NCI-H128 (cell line): Measurements from ENCODE around the gene TMEM225.
"Not testable (repeated sequence)": the region's sequence is repeated elsewhere in the genome, so short reads cannot be mapped to it uniquely, and the experiment has no call there.

Experiments
- DNase-seq: peaks from one replicate; lab custom pipeline; 2025; ENCODE audit not compliant: unreplicated experiment; lab: John Stamatoyannopoulos, UW

The TMEM225 gene, protein sequence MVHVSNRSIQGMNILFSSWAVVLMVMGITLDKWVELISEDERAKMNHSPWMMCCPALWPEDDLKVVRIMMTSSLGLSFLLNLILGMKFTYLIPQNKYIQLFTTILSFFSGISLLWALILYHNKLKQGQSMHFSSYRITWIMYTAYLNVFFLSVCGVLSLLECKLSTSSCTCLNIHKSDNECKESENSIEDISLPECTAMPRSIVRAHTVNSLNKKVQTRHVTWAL

DNA sequence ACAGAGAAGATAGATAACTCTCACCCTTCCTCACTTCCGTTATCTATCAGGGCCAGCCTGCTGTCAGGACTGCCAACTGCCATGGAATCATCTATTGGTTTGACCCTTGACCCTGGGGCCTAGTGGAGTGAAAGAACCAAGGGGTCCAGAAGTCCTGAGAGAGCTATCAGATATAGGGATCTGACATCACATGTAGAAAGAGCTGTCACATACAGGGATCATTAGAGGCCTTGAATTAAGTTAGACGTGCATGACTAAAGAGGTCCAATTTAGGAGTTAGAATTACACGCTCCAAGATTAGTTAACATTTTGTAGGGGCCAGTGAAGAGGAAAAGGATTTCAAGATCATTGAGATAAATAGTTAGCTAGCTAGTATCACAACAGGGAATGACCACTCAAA lies at the start of gene TMEM225:
TMEM225 (minus strand) TSS at position 101 of the 400 bp plus-strand sequence. CDS start 245 bp downstream, outside the sequence.
- no peak for DNase-seq

DNA sequence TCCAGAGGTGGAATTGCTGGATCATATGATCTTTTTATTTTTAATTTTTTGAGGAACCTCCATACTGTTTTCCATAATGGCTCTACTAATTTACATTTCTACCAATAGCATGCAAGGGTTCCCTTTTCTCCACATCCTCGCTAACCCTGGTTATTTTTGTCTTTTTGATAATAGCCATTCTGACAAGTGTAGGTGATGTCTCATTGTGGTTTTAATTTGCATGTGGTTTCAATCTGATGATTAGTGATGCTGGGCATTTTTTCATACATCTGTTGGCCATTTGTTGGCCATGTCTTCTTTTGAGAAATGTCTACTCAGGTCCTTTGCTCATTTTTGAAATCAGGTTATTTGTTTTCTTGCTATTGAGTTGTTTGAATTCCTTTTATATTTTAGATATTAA lies 38.6 kb upstream of the TMEM225 start:
- DNase-seq = no peak

DNA sequence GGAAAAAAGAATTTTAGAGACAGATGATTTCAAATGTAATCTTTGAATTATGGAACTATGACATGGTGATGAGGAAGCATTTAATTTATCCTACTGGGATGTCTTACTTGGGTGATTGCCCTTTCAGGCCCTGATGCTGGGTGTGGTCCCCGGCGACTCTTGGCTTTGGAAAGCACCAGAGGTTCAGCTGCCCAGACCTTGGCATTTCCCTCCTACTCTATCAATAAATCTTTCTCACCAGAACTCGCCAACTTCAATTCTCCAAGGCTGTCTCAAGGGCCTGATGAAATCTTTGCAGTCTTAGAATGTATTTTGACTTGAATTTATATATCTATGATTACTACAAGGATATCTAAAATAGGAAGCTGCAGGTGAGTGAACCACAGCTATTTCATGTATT lies 35.5 kb upstream of the TMEM225 start:
- DNase-seq = no peak

DNA sequence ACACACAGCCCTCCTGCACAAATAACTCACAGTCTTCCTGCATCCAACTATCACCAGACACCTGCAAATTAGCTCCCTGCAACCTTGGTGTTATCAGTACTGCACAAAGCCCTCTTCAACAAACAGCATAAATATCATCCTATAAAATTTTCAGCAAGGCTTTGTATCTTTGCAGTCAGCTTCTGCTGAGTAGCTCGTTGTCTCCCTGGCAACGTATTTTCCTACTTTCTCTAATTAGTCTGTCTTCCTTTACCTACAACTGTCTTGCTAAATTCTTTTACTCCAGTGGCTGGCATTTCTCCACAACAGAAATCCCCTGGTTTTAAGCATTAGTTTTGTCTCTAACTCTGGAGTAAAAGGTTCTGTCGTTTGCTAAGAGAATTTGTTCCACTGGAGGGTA lies 20.4 kb upstream of the TMEM225 start:
- no peak for DNase-seq

DNA sequence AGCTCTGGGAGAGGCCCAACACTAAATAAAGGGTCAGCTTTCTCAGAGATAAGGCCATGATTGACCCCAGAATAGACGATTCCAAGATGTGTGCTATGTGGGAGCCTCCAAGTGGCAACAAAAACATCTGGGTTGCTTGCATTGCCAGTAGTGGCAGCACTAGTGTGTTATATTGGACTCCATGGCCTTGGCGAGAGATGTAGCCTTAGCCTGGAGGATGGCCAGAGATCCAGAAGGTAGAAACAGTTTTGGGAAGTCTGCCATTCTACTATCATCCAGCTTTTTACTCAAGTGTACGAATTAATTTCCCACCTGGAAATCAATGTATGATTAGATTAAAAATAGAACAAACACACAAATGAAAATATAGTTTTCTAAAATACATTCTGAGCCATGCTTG lies 19.5 kb upstream of the TMEM225 start:
- no peak for DNase-seq

DNA sequence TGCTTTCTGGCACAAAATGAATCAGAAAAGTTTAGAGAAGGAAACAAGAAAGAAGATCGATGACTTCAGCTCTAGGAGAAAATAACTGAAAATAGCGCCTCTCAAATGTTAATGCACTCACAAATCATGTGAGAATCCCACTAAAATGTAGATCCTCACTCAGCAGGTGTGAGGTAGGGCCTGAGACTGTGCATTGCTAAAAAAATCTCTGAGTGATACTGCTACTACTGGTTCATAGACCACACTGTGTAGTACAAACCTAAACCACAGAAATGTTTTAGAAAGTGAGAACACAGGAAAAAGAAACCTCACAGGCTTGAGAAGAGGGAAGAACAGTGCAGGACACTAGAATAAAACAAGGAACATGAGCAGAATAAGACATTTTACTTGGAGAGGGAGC lies 18.5 kb upstream of the TMEM225 start:
- no peak for DNase-seq

DNA sequence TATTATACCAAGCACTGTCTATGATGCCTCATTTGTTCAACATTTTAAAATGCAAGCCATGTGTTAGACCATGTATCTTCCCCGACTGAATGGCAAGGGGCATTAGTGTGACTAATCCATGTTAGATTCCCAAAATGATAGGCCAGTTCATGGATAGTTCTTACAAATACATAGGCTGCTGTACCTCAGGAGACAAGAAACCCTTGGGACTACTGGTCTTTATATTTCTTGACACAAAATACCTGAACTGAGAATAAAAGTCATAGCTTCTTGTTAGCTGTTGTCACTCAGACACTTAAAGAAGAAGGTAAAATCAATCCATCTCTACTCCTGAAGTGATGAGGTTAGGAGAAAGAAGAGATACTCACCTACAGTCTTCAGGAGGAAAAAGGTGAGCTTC lies 16.4 kb upstream of the TMEM225 start, which contains the start of gene OR8D4:
OR8D4 (plus strand) TSS at position 301 of the 400 bp plus-strand sequence. CDS start 4,265 bp downstream, outside the sequence.
- DNase-seq = no peak

DNA sequence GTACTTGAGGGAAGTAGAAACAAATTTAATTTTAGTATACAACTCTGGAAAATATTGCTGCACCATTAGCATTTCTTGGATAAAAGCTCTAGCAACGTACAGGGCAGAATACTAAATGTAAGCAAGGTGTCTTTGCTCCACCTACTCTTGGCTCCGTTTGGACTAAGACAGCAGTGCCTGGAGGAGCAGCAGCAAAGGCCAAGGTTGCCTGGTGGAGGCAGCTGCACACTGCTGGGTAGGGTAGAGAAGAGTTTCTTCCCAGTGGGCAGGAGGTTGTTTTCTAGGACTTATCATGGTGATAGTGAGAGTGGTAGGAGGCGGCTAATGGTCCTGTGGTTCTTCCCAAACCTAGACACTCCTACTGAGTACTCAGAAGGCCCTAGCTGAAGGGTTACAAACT lies 14.3 kb upstream of the TMEM225 start:
- no peak for DNase-seq

DNA sequence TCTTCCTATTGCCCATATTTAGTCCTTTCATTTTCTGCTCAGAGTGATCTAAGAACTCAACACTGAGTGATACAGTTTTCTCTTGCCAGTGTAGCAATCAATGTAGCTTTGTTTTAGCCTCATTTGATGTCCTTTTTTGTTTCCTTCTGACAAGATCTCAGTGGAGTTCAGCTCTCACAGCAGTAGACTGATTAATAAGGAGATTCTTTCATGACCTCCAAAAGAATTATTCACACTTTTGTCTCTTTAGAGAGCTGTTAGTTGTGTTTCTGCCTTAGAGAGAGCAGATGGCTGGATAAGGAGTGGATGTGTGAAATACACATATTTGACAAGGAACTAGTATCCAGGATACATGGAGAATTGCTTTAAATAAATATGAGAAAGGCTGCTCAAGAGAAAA lies 6.6 kb upstream of the TMEM225 start:
- no peak for DNase-seq

DNA sequence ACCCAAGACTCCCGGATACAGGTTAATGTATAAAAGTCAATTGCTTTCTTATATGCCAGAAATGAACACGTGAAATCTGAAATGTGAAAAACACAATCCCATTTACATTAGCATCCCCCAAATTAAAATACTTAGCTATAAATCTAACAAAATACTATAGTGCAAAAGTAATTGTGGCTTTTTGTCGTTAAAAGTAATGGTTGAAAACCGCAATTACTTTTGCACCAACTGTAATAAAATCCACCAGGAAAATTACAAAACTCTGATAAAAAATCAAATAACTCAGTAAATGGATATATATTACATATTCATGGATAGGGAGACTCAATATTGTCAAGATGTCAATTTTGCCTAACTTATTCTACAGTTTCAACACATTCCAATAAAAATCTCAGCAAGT lies 4.6 kb downstream of the TMEM225 start:
- no peak for DNase-seq

DNA sequence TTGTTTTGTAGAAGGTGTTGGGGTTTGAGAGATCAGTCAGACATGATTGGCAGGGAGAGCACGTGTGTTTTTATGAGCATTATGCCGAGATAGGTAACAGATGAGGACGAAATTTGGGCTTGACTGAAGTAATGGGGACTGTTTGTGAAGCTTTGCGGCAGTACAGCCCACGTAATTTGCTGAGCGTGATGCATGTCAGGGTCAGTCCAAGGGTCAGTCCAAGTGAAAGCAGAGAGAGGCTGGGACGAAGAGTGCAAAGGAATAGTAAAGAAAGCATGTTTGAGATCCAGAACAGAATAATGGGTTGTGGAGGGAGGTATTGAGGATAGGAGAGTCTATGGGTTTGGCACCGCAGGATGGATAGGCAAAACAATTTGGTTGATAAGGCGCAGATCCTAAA lies 17.7 kb downstream of the TMEM225 start:
- DNase-seq = not testable (repeated sequence)

DNA sequence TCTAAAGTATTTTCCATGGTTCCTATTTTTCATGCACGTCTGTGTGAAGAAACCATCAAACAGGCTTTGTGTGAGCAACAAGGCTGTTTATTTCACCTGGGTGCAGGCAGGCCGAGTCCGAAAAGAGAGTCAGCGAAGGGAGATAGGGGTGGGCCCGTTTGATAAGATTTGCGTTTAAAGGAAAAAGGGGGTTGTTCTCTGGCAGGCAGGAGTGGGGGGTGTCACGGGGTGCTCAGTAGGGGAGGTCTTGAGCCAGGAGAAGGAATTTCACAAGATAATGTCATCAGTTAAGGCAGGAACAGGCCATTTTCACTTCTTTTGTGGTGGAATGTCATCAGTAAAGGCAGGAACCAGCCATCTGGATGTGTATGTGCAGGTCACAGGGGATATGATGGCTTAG lies 20.2 kb downstream of the TMEM225 start:
- DNase-seq = not testable (repeated sequence)

DNA sequence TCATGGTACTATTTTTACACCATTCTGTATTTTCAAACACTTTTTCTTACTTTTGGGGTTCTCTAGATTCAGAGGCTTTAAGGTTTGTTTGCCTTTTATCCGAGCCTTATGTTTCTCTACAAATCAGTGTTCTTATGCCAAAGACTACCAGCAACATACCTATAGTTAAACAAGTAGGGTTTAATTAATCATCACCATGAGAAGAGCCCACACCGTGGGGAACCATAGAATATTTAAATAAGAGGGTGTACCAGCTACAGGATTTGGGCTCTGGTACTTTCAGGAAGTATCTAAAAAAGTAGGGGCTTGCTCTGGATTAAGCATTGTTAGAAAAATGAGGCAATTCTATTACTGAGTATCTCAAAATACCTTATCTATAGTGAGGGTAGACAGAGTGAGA lies 25.7 kb downstream of the TMEM225 start:
- DNase-seq = no peak

DNA sequence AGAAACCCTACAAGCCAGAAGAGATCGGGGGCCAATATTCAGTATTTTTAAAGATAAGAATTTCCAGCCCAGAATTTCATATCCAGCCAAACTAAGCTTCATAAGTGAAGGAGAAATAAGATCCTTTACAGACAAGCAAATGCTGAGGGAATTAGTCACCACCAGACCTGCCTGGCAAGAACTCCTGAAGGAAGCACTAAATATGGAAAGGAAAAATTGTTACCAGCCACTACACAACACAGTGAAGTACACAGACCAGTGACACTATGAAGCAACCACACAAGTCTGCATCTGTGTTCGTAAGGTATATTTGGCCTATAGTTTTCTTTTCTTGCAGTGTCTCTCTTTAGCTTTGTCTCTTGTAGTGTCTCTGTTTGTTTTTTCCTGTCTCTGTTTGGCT lies 29.0 kb downstream of the TMEM225 start:
- no peak for DNase-seq

DNA sequence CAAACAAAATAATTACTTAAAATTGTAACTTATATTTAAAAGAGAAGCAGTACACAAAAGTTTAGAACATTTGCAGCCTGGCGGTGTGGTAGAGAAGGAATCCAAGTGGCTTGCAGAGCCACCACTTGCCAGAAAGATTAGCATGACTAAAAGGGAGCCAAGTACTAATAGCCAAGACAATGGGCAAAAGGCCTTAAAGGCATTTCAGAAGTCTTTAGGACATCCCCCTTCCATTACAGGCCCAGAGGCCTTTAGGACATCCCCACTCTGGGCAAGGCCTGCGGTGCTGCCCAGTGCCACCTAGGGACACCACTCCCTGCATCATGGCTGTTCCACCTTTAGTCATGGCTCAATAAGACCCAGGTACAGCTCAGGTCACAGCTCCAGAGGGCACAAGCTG lies 32.4 kb downstream of the TMEM225 start:
- DNase-seq = no peak

DNA sequence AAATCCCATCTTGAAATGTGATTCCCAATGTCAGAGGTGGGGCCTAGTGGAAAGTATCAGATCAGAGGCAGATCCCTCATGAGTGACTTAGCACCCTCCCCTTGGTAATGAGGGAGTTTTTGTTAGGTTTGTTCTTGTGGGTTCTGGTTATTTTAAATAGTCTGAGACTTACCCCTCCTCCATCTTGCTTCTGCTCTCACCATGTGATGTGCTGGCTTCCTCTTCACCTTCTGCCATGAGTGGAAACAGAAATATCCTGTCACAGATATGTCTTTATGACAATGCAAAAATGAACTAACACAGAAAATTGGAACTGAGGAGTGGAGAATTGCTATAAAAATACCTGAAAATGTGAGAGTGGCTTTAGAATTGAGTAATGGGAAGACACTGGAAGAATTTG lies 33.1 kb downstream of the TMEM225 start:
- no peak for DNase-seq

DNA sequence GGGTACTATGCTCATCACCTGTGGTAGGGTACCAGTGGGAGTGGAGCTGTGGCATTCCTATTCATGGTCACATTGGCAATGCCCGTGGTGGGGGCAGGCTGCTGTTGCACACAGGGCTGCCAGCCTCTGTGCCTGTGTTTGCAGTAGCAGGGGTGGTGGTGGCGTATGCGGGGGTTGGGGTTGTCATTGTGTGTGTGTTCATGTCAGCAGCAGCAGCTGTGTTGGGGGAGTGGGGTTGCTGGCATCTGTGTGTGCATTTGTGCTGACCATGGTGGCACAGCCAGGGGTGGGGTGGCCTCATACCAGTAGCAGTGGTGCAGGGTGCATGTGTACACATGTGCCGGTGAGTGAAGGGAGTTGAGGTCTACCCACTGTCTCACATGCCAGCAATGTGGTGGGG lies 34.4 kb downstream of the TMEM225 start:
- DNase-seq = no peak

DNA sequence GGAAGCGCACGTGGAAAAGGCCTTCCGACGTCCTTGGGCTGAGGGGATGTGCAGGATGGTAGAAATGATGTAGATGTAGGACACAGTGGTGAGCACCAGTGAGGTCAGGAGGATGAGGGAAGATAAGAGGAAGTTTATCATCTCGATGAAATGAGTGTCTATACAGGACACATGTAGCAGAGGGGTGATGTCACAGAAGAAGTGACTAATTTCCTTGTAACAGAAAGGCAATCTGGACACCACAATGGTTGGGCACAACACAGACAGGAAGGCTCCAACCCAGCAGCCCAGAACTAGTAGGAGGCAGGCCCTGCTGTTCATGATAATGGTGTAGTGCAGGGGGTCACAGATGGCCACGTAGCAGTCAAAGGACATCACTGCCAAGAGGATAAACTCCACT lies 44.3 kb downstream of the TMEM225 start:
- DNase-seq = no peak

DNA sequence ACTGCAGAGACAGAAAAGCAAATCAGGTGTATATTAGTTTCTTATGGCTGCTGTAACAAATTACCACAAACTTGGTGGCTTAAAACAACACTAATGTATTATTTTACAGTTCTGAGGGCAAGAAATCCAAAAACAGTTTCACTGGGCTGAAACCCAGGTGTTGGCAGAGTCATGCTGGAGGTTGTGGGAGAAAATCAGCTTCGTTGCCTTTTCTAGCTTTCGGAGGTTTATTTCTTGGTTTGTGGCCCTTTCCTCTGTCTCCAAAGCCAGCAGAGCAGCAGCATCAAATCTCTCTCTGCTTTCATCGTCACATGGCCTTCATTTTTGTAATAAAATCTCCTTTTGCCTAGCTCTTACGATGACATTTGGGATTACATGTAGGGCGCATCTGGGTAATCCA lies 46.3 kb downstream of the TMEM225 start:
- no peak for DNase-seq

DNA sequence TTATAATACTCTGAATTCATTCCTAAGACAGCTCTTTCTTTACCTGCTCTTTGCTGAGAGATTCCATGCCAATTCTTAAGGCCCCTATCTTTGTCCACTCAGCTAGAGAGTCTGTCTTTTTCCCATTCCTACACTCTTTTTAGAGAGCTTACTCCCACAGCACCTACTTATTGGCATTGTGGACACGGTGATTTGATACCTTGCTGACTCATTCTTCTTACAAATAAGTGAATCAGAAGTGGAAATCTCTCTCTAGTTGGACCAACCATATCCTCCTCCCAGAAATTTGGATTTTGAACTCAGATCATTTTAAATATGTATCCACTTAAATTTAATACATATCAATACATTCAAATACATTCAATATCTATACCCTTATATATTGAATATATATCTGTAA lies 46.8 kb downstream of the TMEM225 start:
- no peak for DNase-seq

DNA sequence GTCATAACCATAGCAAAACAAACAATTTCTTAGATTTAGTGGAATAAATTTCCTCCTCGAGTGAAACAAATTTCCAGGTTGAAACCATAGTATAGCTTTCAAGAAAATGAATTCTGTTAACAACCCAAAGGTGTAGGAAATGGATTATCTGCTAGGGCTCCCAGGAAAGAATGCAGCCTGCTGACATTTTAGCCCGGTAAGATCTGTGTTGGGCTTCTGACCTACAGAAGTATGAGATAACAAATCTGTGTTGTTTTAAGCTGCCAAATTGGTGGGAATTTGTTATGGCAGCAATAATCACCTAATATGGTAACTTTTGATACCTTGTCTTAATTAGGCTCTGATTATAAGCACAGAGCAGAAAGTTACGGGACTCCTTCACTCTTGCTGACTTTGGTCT lies 47.3 kb downstream of the TMEM225 start:
- no peak for DNase-seq

DNA sequence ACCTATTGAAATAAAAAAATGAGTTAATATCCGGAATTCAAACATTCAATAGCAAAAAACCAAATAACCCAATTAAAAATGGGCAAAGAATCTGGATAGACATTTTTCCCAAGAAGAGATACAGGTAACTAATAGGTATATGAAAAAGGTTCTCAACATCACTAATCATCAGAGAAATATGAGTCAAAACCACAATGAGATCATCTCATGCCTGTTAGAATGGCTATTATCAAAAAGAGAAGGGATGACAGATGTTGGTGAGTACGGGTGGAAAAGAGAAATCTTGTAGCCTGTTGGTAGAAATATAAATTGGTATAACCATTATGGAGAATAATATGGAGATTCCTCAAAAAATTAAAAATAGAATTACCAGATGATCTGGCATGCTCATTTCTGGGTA lies 52.4 kb downstream of the TMEM225 start:
- DNase-seq = no peak
